Measurements from ENCODE around the gene CASKIN2. TPM values are rescaled to one million over a fixed set of nuclear protein-coding genes. Genes with fewer than 3 reads are reported as not detected.

Gene CASKIN2
- total RNA-seq, 2 experiments from 2014 or later: 1.0 TPM; not detected in 1

GRCh38 chr17:75473246-75473645 lies 42.1 kb downstream of the CASKIN2 start:
- CTCF ChIA-PET (ENCODE audit: unreplicated experiment): interaction anchor here (0.6 kb wide), 2 partner anchors 13 to 161 kb away, joined by 3 to 6 read pairs; no protein-coding TSS in a partner anchor
- POLR2A ChIA-PET: interaction anchor here (0.5 to 1.2 kb wide), 3 partner anchors 11 to 350 kb away, joined by 3 to 5 read pairs (median 3); no protein-coding TSS in a partner anchor

GRCh38 chr17:75472119-75472518 lies 43.2 kb downstream of the CASKIN2 start:
- no peaks in the 10 kb centered on the region for H3K9me2 ChIP-seq (ENCODE audit: insufficient read depth, low read length)
- CTCF ChIA-PET (ENCODE audit: unreplicated experiment): no interaction called here

More at GRCh38 chr17:75473246-75473645, 42.1 kb downstream of the CASKIN2 start:
- DNase-seq (ENCODE audit: low spot score): no peak
- no peak overlapping the region for H3K27ac ChIP-seq (ENCODE audit: low read depth, low read length, poor library complexity, severe bottlenecking)
- TF ChIP-seq, protein P1, sequence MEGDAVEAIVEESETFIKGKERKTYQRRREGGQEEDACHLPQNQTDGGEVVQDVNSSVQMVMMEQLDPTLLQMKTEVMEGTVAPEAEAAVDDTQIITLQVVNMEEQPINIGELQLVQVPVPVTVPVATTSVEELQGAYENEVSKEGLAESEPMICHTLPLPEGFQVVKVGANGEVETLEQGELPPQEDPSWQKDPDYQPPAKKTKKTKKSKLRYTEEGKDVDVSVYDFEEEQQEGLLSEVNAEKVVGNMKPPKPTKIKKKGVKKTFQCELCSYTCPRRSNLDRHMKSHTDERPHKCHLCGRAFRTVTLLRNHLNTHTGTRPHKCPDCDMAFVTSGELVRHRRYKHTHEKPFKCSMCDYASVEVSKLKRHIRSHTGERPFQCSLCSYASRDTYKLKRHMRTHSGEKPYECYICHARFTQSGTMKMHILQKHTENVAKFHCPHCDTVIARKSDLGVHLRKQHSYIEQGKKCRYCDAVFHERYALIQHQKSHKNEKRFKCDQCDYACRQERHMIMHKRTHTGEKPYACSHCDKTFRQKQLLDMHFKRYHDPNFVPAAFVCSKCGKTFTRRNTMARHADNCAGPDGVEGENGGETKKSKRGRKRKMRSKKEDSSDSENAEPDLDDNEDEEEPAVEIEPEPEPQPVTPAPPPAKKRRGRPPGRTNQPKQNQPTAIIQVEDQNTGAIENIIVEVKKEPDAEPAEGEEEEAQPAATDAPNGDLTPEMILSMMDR (conservative IDR thresholded peaks at IDR 0.05; ENCODE audit: low read length): no peak
- no peak for TF ChIP-seq EZH2phosphoT487 (IDR thresholded peaks at IDR 0.05; ENCODE audit: borderline replicate concordance, low read depth, low read length)
- H2AFZ ChIP-seq (ENCODE audit: low read length): no peak overlapping the region
- H3K79me2 ChIP-seq (ENCODE audit: insufficient read depth, low read depth, low read length): no peaks in the 10 kb centered on the region
- H3K9me2 ChIP-seq (ENCODE audit: insufficient read depth, low read length): no peaks in the 10 kb centered on the region
- H3K36me3 ChIP-seq (ENCODE audit: insufficient read depth, low read length): peaks cover 22% of the 10 kb centered on the region
- H3K9me3 ChIP-seq (ENCODE audit: low read length): no peaks in the 10 kb centered on the region
- H3K4me3 ChIP-seq (ENCODE audit: low read depth, low read length, poor library complexity, severe bottlenecking): no peak overlapping the region
- intact Hi-C loops (cut with micrococcal nuclease; ENCODE audit: unreplicated experiment): no loop called here
- H4K20me1 ChIP-seq (ENCODE audit: insufficient read depth, low read length): no peaks in the 10 kb centered on the region
- no peak overlapping the region for H3K4me2 ChIP-seq (ENCODE audit: low read length)
- no TSS peak for BruUV-seq (replicated peaks)
- H3K4me1 ChIP-seq (ENCODE audit: insufficient read depth, low read length, poor library complexity, severe bottlenecking): peaks cover 14% of the 10 kb centered on the region

GRCh38 chr17:75471207-75471606 lies 44.1 kb downstream of the CASKIN2 start:
- no peak for DNase-seq (ENCODE audit: low spot score)
- no TSS peak for BruUV-seq (replicated peaks)
- peaks cover 14% of the 10 kb centered on the region for H3K4me1 ChIP-seq (ENCODE audit: insufficient read depth, low read length, poor library complexity, severe bottlenecking)
- ChIA-PET POLR2A (interaction anchor here (0.5 to 1.8 kb wide), 3 partner anchors 15 to 183 kb away, joined by 3 to 8 read pairs (median 3); partner anchors contain the start of gene TMEM94), CTCF (ENCODE audit: unreplicated experiment) (no interaction called here)
- H3K4me2 ChIP-seq (ENCODE audit: low read length): no peak overlapping the region
- no peak overlapping the region for H3K4me3 ChIP-seq (ENCODE audit: low read depth, low read length, poor library complexity, severe bottlenecking)
- no peak overlapping the region for H2AFZ ChIP-seq (ENCODE audit: low read length)
- H3K79me2 ChIP-seq (ENCODE audit: insufficient read depth, low read depth, low read length): no peaks in the 10 kb centered on the region
- H3K27ac ChIP-seq (ENCODE audit: low read depth, low read length, poor library complexity, severe bottlenecking): no peak overlapping the region
- intact Hi-C loops (cut with micrococcal nuclease; ENCODE audit: unreplicated experiment): no loop called here
- H3K9me2 ChIP-seq (ENCODE audit: insufficient read depth, low read length): no peaks in the 10 kb centered on the region
- TF ChIP-seq, protein P1 (conservative IDR thresholded peaks at IDR 0.05; ENCODE audit: low read length): no peak
- no peak for TF ChIP-seq EZH2phosphoT487 (IDR thresholded peaks at IDR 0.05; ENCODE audit: borderline replicate concordance, low read depth, low read length)
- H3K9me3 ChIP-seq (ENCODE audit: low read length): no peaks in the 10 kb centered on the region
- H3K36me3 ChIP-seq (ENCODE audit: insufficient read depth, low read length): peaks cover 22% of the 10 kb centered on the region
- no peaks in the 10 kb centered on the region for H4K20me1 ChIP-seq (ENCODE audit: insufficient read depth, low read length)

More at GRCh38 chr17:75472119-75472518, 43.2 kb downstream of the CASKIN2 start:
- no TSS peak for BruUV-seq (replicated peaks)
- H3K4me2 ChIP-seq (ENCODE audit: low read length): peak overlapping the region; percentile 18; the same call in 1 of the 2 replicates
- no peaks in the 10 kb centered on the region for H3K9me3 ChIP-seq (ENCODE audit: low read length)
- no peak overlapping the region for H2AFZ ChIP-seq (ENCODE audit: low read length)
- no peak overlapping the region for H3K4me3 ChIP-seq (ENCODE audit: low read depth, low read length, poor library complexity, severe bottlenecking)
- POLR2A ChIA-PET: interaction anchor here (1.1 to 1.8 kb wide), 3 partner anchors 10 to 16 kb away, joined by 3 to 8 read pairs (median 3); partner anchors contain the start of gene TMEM94
- peaks cover 22% of the 10 kb centered on the region for H3K36me3 ChIP-seq (ENCODE audit: insufficient read depth, low read length)
- TF ChIP-seq EZH2phosphoT487 (IDR thresholded peaks at IDR 0.05; ENCODE audit: borderline replicate concordance, low read depth, low read length): no peak
- TF ChIP-seq, protein P1 (conservative IDR thresholded peaks at IDR 0.05; ENCODE audit: low read length): no peak
- H3K4me1 ChIP-seq (ENCODE audit: insufficient read depth, low read length, poor library complexity, severe bottlenecking): peaks cover 14% of the 10 kb centered on the region
- H3K27ac ChIP-seq (ENCODE audit: low read depth, low read length, poor library complexity, severe bottlenecking): no peak overlapping the region
- no peaks in the 10 kb centered on the region for H4K20me1 ChIP-seq (ENCODE audit: insufficient read depth, low read length)
- intact Hi-C loops (cut with micrococcal nuclease; ENCODE audit: unreplicated experiment): no loop called here
- DNase-seq (ENCODE audit: low spot score): peak; percentile 56
- no peaks in the 10 kb centered on the region for H3K79me2 ChIP-seq (ENCODE audit: insufficient read depth, low read depth, low read length)

Measured in OCI-LY7 (cell line).